Measurements from ENCODE around the gene MRPS12.
"Not testable (repeated sequence)": the region's sequence is repeated elsewhere in the genome, so short reads cannot be mapped to it uniquely, and the experiment has no call there.

The MRPS12 gene

DNA sequence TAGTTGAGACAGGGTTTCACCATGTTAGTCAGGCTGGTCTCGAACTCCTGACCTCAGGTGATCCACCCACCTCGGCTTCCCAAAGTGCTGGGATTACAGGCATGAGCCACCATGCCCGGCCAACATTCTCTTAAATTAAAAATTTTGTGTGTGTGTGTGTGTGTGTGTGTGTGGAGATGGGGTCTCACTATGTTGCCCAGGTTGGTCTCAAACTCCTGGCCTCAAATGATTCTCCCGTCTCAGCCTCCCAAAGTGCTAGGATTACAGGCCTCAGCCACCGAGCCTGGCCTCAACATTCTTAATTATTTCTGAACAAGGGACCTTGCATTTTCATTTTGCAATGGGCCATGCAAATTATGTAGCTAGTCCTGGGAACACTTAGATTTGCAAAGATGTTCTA, 35.4 kb downstream of the MRPS12 start:
- H3K27ac ChIP-seq (ENCODE audit: low read depth, low read length); H3K27me3 ChIP-seq (ENCODE audit: control insufficient read depth in 1 of 2, insufficient read depth in 2 of 2, low read length in 2 of 2); H3K4me3 ChIP-seq (ENCODE audit: low read depth in 1 of 2, low read length in 2 of 2); H3K9me3 ChIP-seq (ENCODE audit: low read length); H3K9ac ChIP-seq (ENCODE audit: low read length); H3K4me1 ChIP-seq (ENCODE audit: insufficient read depth, low read length); H3K36me3 ChIP-seq (ENCODE audit: insufficient read depth, low read length): not testable (repeated sequence)

DNA sequence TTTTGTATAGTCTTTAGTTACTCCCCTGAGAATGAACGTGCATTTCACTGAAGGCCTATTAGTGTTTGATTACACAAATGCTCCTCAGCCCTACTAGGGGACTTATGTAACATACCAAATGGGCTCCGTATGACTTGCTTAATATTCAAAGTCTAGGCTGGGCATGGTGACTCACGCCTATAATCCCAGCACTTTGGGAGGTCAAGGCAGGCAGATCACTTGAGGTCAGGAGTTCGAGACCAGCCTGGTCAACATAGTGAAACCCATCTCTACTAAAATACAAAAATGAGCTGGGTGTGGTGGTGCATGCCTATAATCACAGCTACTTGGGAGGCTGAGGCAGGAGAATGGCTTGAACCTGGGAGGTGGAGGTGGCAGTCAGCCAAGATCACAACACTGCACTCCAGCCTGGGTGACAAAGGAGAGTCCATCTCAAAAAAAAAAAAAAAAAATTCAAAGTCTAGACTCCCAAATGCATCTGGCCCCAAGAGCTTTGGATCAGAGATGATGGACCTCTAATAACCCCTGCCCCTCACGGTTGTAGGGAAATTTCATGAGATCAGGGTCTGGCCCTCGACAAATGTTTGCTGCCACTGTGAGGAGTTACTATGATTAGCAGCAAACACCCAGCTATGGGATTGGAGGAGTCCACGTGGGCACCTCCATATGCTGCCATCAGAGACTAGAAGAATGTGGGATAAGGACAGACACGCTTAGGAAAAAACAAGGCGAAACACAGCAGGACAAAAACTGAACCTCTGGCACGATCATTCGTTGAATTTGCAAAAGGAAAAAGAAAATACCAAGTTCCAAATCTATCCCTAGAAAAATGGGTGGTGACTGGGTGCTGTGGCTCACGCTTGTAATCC, 40.2 kb downstream of the MRPS12 start:
- H3K27ac ChIP-seq (ENCODE audit: low read depth, low read length), result no peak overlapping the region
- no peaks in the 10 kb centered on the region for H3K27me3 ChIP-seq (ENCODE audit: control insufficient read depth in 1 of 2, insufficient read depth in 2 of 2, low read length in 2 of 2)
- H3K4me3 ChIP-seq (ENCODE audit: low read depth in 1 of 2, low read length in 2 of 2), result no peak overlapping the region
- peaks cover 5% of the 10 kb centered on the region for H3K36me3 ChIP-seq (ENCODE audit: insufficient read depth, low read length)
- peaks cover under 1% of the 10 kb centered on the region for H3K4me1 ChIP-seq (ENCODE audit: insufficient read depth, low read length)
- no peaks in the 10 kb centered on the region for H3K9me3 ChIP-seq (ENCODE audit: low read length)
- H3K9ac ChIP-seq (ENCODE audit: low read length), result no peak overlapping the region

DNA sequence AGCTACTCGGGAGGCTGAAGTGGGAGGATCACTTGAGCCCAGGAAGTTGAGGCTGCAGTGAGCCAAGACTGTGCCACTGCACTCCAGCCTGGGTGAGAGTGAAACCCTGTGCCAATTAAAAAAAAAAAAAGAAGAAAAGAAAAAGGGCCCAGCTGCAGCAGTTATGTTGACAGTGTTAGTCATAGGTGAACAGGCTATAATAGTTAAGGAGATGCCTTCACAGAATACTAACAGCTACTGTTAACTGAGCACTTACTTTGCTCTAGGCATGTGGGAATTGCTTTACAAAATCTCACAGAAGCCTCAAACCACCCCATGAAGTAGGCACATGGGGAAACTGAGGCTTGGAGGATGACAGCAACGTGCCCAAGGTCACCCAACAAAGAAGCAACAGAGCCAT, 40.9 kb downstream of the MRPS12 start:
- H3K27me3 ChIP-seq (ENCODE audit: control insufficient read depth in 1 of 2, insufficient read depth in 2 of 2, low read length in 2 of 2), result no peaks in the 10 kb centered on the region
- no peak overlapping the region for H3K4me3 ChIP-seq (ENCODE audit: low read depth in 1 of 2, low read length in 2 of 2)
- no peak overlapping the region for H3K9ac ChIP-seq (ENCODE audit: low read length)
- peaks cover 5% of the 10 kb centered on the region for H3K36me3 ChIP-seq (ENCODE audit: insufficient read depth, low read length)
- H3K9me3 ChIP-seq (ENCODE audit: low read length), result no peaks in the 10 kb centered on the region
- H3K27ac ChIP-seq (ENCODE audit: low read depth, low read length), result no peak overlapping the region
- peaks cover 8% of the 10 kb centered on the region for H3K4me1 ChIP-seq (ENCODE audit: insufficient read depth, low read length)

DNA sequence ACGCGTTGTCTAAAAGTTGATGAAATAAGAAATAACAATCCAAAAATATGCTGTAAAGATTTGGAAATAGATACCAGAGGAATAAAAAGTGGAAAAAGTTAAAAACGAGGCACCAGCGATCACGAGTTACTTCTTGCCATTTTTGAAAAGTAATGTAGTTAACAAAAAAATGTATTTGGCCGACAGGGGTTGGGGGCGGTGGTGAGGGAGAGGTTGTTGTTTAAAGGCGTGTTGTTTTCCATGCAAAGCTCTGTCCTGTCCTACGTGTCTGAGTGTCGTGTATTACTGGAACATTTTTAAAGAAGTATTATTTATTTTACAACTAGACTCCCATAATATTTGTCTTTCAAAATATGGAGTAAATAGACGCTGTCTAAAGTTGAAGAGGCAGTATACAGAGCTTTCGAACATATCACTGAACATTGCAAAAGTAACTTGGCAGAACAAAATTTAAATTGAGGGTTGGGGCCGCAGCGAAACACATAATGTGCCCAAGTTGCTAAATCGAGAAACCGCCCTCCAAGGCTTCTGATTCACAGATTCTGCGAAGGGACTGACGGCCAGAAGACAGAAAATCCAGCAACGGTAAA, 44.0 kb downstream of the MRPS12 start:
- peak overlapping the region; percentile 90 for H3K27ac ChIP-seq (ENCODE audit: low read depth, low read length)
- no peaks in the 10 kb centered on the region for H3K27me3 ChIP-seq (ENCODE audit: control insufficient read depth in 1 of 2, insufficient read depth in 2 of 2, low read length in 2 of 2)
- peaks cover 8% of the 10 kb centered on the region for H3K4me1 ChIP-seq (ENCODE audit: insufficient read depth, low read length)
- peak overlapping the region; percentile 64 to 67 for H3K4me3 ChIP-seq (ENCODE audit: low read depth in 1 of 2, low read length in 2 of 2)
- H3K9ac ChIP-seq (ENCODE audit: low read length), result peak overlapping the region; percentile 69
- no peaks in the 10 kb centered on the region for H3K36me3 ChIP-seq (ENCODE audit: insufficient read depth, low read length)
- no peaks in the 10 kb centered on the region for H3K9me3 ChIP-seq (ENCODE audit: low read length)

DNA sequence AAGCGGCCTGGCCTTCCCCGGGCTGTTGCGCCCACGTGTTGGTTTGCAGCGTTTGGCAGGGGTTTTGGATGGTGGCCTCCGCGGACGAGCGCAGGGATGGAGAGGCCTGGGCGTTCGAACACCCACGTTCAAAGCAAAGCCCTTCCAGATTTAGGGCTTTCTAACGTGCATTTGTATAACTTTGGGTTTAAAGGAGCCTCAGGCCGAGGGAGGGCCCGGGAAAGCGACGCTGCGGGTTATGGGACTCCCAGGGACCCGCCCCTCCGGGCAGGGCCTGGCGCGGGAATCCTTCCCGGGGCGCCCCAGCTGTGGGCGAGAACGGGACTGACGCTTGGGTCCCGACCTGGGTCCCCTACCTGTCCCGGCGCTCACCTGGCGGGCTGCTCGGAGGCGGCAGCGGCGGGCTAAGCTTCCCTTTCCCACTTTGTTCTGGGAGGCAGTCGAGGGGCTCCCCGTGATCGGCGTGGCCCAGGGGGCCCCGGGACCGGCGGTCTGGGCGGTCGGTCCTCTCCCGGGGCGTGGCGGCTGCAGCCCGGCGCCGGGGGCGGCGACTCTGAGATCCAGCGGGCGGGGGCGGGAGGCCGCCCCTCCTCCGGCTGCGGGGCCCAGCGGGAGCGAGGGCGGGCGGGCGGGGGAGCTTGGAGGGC, 44.6 kb downstream of the MRPS12 start, which contains the start of gene FBXO17:
Gene FBXO17 (minus strand): TSS at position 529 of the 647 bp plus-strand sequence. CDS start 25,423 bp downstream, outside the sequence.
- Histone ChIP-seq H3K36me3 (ENCODE audit: insufficient read depth, low read length) (no peaks in the 10 kb centered on the region), H3K27ac (ENCODE audit: low read depth, low read length) (peak within 1 kb of the TSS; percentile 90), H3K9me3 (ENCODE audit: low read length) (no peaks in the 10 kb centered on the region), H3K4me3 (ENCODE audit: low read depth in 1 of 2, low read length in 2 of 2) (peak within 1 kb of the TSS; percentile 64 to 84), H3K9ac (ENCODE audit: low read length) (peak within 1 kb of the TSS; percentile 82), H3K4me1 (ENCODE audit: insufficient read depth, low read length) (peaks cover 8% of the 10 kb centered on the region), H3K27me3 (ENCODE audit: control insufficient read depth in 1 of 2, insufficient read depth in 2 of 2, low read length in 2 of 2) (no peaks in the 10 kb centered on the region)

DNA sequence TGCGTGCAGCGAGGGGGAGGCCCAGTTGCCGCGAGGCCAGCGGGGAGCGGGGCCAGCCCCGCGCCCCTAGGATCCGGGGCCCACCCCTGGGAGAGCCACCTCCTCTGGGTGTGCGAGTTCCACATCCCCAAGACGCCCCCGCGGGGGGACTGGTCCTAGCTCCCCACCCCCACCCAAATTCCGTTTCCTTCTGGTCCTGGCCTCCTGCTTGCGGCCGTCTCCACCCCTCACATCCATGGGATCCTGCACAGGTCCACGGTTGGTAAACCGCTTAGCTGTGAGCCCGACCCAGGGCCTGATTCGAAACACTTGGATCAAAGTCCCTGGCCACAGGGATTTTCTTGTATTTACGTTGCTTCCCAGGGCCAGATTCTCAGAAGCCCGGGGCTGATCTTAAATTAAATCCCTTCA, 45.1 kb downstream of the MRPS12 start:
- peak overlapping the region; percentile 52 to 84 for H3K4me3 ChIP-seq (ENCODE audit: low read depth in 1 of 2, low read length in 2 of 2)
- H3K9ac ChIP-seq (ENCODE audit: low read length), result peak overlapping the region; percentile 82
- H3K36me3 ChIP-seq (ENCODE audit: insufficient read depth, low read length), result no peaks in the 10 kb centered on the region
- H3K4me1 ChIP-seq (ENCODE audit: insufficient read depth, low read length), result peaks cover 8% of the 10 kb centered on the region
- H3K9me3 ChIP-seq (ENCODE audit: low read length), result no peaks in the 10 kb centered on the region
- no peaks in the 10 kb centered on the region for H3K27me3 ChIP-seq (ENCODE audit: control insufficient read depth in 1 of 2, insufficient read depth in 2 of 2, low read length in 2 of 2)
- H3K27ac ChIP-seq (ENCODE audit: low read depth, low read length), result peak overlapping the region; percentile 84

DNA sequence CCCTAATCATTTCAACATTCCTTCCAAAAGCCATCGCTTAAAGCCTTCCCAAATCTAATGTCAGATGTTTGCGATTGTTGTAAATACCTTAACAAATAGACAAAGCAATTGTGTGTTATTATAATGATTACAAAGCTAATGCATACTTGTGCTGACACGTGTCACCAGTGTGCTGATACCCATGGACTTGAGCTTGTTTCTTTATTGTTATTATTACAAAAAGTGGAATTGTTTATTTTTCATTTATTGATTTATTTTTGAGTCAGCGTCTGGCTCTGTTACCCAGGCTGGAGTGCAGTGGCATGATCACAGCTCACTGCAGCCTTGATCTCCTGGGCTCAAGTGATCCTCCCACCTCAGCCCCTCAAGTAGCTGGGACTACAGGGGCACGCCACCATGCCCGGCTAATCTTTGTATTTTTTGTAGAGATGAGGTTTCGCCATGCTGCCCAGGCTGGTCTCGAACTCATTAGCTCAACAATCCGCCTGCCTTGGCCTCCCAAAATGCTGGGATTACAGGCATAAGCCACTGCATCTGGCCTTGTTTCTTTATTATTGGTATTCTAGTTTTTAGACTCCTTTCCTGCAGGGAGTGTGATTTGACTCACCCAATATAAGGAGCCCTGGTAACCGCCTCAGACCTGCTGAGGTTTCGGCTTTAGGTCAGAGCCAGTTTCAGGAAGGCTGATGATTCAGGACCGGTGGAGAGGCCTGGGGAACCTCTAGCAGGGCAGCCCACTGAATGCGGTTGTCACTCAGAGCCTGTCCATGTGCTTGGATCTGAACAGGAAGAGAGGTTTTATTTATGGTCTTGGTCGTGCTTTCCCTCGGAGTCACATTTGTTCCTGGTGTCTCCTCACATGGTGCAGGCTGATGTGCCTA, 46.9 kb downstream of the MRPS12 start:
- H3K4me3 ChIP-seq (ENCODE audit: low read depth in 1 of 2, low read length in 2 of 2), result no peak overlapping the region
- no peak overlapping the region for H3K9ac ChIP-seq (ENCODE audit: low read length)
- H3K36me3 ChIP-seq (ENCODE audit: insufficient read depth, low read length), result no peaks in the 10 kb centered on the region
- H3K27ac ChIP-seq (ENCODE audit: low read depth, low read length), result no peak overlapping the region
- H3K27me3 ChIP-seq (ENCODE audit: control insufficient read depth in 1 of 2, insufficient read depth in 2 of 2, low read length in 2 of 2), result no peaks in the 10 kb centered on the region
- no peaks in the 10 kb centered on the region for H3K9me3 ChIP-seq (ENCODE audit: low read length)
- H3K4me1 ChIP-seq (ENCODE audit: insufficient read depth, low read length), result peaks cover 8% of the 10 kb centered on the region

DNA sequence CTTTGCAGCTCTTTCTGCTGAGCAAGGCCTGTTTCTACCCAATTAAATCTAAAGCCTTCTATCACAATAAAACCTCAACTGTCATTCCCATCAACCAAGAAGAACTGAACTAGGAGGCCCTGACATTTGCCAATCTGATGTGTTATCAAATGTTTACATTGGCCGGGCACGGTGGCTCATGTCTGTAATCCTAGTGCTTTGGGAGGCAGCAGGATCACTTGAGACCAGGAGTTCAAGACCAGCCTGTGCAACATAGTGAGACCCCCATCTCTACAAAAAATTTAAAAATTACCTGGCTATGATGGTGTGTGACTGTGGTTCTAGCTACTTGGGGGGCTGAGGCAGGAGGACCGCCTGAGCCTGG, 47.6 kb downstream of the MRPS12 start:
- H3K9me3 ChIP-seq (ENCODE audit: low read length), result no peaks in the 10 kb centered on the region
- no peaks in the 10 kb centered on the region for H3K27me3 ChIP-seq (ENCODE audit: control insufficient read depth in 1 of 2, insufficient read depth in 2 of 2, low read length in 2 of 2)
- H3K4me1 ChIP-seq (ENCODE audit: insufficient read depth, low read length), result peaks cover 8% of the 10 kb centered on the region
- no peak overlapping the region for H3K4me3 ChIP-seq (ENCODE audit: low read depth in 1 of 2, low read length in 2 of 2)
- H3K27ac ChIP-seq (ENCODE audit: low read depth, low read length), result no peak overlapping the region
- H3K9ac ChIP-seq (ENCODE audit: low read length), result no peak overlapping the region
- H3K36me3 ChIP-seq (ENCODE audit: insufficient read depth, low read length), result no peaks in the 10 kb centered on the region

DNA sequence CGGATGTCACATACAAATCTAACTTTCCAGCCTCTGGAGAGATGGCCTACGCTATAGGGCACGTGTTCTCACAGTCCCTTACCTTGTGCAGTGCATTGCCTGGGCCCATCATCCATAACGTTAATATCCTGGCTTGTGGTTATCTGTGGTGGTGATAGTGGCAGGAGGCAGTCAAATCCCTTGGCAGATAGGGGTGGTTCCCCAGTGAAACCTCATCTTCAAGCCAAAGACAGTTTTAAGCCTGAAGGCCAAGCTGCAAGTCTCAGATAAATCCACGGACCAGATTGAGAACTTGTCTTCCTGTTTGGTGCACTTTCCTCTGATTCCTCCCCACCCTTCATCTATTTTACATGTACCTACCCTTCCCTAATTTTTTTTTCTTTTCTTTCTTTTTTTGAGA, 49.1 kb downstream of the MRPS12 start:
- H3K4me1 ChIP-seq (ENCODE audit: insufficient read depth, low read length), result peaks cover 8% of the 10 kb centered on the region

DNA sequence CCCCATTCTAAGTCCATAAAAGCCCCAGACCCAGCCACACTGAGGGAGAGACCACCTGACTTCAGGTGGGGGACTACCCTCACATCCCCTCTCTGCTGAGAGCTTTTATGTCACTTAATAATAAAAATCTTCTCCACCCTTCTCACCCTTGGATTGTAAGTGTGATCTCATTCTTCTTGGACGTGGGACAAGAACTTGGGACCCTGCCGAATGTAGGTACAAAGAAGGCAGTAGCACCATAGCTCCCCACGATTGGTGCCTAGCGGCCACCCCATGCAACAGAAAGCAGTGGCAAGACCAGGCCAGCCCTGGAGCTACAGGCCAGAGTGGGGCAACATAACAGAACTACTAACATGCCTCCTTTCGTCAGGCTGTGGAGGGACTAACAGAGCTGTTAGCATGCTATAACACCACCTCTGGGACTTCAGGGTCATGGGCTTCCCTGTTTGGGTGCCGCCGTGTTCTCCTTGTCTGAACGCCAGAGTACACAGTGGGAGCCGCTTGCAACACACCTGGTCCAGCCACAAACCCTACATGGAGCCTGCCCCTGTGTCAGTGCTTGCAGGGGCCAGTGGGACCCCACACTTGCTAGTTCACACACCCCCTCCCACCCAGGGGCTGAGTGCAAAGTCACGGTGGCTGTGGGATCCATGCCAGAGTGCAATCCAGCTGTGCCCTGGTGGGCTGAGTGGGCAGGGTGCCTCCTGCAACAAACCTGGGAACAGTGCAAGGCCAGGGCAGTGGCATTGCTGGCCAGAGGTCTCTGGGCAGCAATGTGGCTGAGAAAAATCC, 50.0 kb downstream of the MRPS12 start:
- Histone ChIP-seq H3K27ac (ENCODE audit: low read depth, low read length) (no peak overlapping the region), H3K9me3 (ENCODE audit: low read length) (no peaks in the 10 kb centered on the region), H3K36me3 (ENCODE audit: insufficient read depth, low read length) (no peaks in the 10 kb centered on the region), H3K4me3 (ENCODE audit: low read depth in 1 of 2, low read length in 2 of 2) (no peak overlapping the region), H3K27me3 (ENCODE audit: control insufficient read depth in 1 of 2, insufficient read depth in 2 of 2, low read length in 2 of 2) (no peaks in the 10 kb centered on the region), H3K9ac (ENCODE audit: low read length) (no peak overlapping the region), H3K4me1 (ENCODE audit: insufficient read depth, low read length) (peaks cover 8% of the 10 kb centered on the region)

More for the DNA sequence above, 49.1 kb downstream of the MRPS12 start:
- Histone ChIP-seq H3K27me3 (ENCODE audit: control insufficient read depth in 1 of 2, insufficient read depth in 2 of 2, low read length in 2 of 2) (no peaks in the 10 kb centered on the region), H3K9ac (ENCODE audit: low read length) (no peak overlapping the region), H3K4me3 (ENCODE audit: low read depth in 1 of 2, low read length in 2 of 2) (no peak overlapping the region), H3K36me3 (ENCODE audit: insufficient read depth, low read length) (no peaks in the 10 kb centered on the region), H3K9me3 (ENCODE audit: low read length) (no peaks in the 10 kb centered on the region), H3K27ac (ENCODE audit: low read depth, low read length) (no peak overlapping the region)

Data from muscle layer of colon (tissue), 2 donors.